Sigmoid colon (tissue), 7 donors: ENCODE data around the gene NEBL. TPM values are rescaled to one million over a fixed set of nuclear protein-coding genes. Genes with fewer than 3 reads are reported as not detected.

ENCODE experiments used
- DNase-seq: peaks from one replicate; pipeline ENCODE4 v3.0.0-alpha.2; 2019
- H3K27ac ChIP-seq, 4 donors: fragments of 200-600 bp; sonication (generic); one replicate each; pipeline ENCODE4 v1.5.1; 2016 to 2019; ENCODE audit warnings: mild to moderate bottlenecking in 1 of 4
- H3K27me3 ChIP-seq, 3 donors: fragments of 200-600 bp; sonication (generic); one replicate each; pipeline ENCODE4 v1.5.1; 2019; ENCODE audit warnings: mild to moderate bottlenecking in 1 of 3
- H3K36me3 ChIP-seq, 4 donors: fragments of 200-600 bp; sonication (generic); one replicate each; pipeline ENCODE4 v1.5.1; 2016 to 2019
- H3K4me1 ChIP-seq, 4 donors: fragments of 200-600 bp; sonication (generic); one replicate each; pipeline ENCODE4 v1.5.1; 2017 to 2019
- H3K4me3 ChIP-seq, 4 donors: fragments of 200-600 bp; sonication (generic); one replicate each; pipeline ENCODE4 v1.5.1; 2017 to 2019; ENCODE audit warnings: mild to moderate bottlenecking in 2 of 4, moderate library complexity in 1 of 4
- H3K9me3 ChIP-seq, 4 donors: fragments of 200-600 bp in 3 of 4; sonication (generic) in 3 of 4; one replicate each; pipeline versions ENCODE4 v1.5.1 to v1.6.1; 2013 to 2019
- EP300 ChIP-seq, 4 donors: sonication (generic); formaldehyde crosslinking; IDR thresholded peaks; one replicate each; pipeline ENCODE4 v1.6.1; 2017; ENCODE audit warnings: antibody characterized with exemption in 4 of 4
- POLR2A ChIP-seq, 2 donors: fragments of 450-650 bp; IDR thresholded peaks; one replicate each; pipeline ENCODE4 v1.6.1; 2016; ENCODE audit warnings: antibody characterized with exemption in 2 of 2, mild to moderate bottlenecking in 2 of 2, moderate library complexity in 2 of 2
- POLR2AphosphoS5 ChIP-seq, 4 donors: sonication (generic); formaldehyde crosslinking; IDR thresholded peaks; one replicate each; pipeline ENCODE4 v1.6.1; 2017; ENCODE audit warnings: antibody characterized with exemption in 4 of 4
- WGBS, 2 donors: extraction: QIAGEN DNeasy Blood & Tissue Kit; methylation state at CpG; one replicate each; pipeline ENCODE4 v1.1.7; 2013; 5-methylcytosine and 5-hydroxymethylcytosine counted together
- intact Hi-C: fragments of 100-400 bp; cut with DNase I; formaldehyde crosslinking; loops from one replicate; pipeline ENCODE4 v1.15.1; 2023
- polyA plus RNA-seq, 3 donors: library from polyadenylated mRNA; stranded (reverse); fragments of 200-250 nt; gene quantifications; one replicate each; pipeline ENCODE4 v1.2.3, GENCODE V29; 2013
- total RNA-seq, 4 donors: library from RNA; depleted of rRNA; stranded (reverse); fragments of >200 nt; gene quantifications; one replicate each; pipeline ENCODE4 v1.1.0, GENCODE V29; 2016
- TF ChIP-seq, protein P1 (sequence below), 4 experiments: fragments of 450-650 bp in 3 of 4; fragments of 200-600 bp in 1 of 4; IDR thresholded peaks; one replicate each; pipeline ENCODE4 v1.5.1; 2016 to 2019; ENCODE audit warnings: antibody characterized with exemption in 4 of 4, mild to moderate bottlenecking in 3 of 4, moderate library complexity in 2 of 4
- donor health status: healthy with polysubstance abuse.
- donor health status: Bipolar disorder and iron deficiency.
- donor health status: healthy.

NEBL gene
- total and polyA plus RNA-seq, 7 donors = 1.1 to 4.9 (median 2.1) TPM

DNA sequence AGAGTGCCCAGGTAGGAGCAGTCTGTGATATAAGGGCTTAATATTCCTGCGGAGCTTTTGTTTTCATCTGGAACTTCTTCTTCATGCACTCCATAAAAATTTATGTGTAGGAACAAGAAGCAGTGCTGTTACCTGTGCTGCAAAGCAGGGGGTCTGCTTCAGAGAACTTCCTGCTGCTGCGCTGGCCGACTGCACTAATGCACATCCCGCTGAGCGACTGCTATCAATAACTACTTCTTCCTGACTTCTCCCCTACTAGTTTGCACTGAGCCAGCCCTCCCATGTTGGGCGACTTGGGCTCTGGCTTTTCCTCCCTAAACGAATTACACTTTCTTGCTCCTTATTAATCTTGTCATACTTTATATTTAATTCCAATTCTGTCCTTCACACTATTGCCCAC lies 150.3 kb downstream of the NEBL start:
- Histone ChIP-seq H3K36me3 (no peaks in the 10 kb centered on the region), H3K27me3 (no peaks in the 10 kb centered on the region), H3K9me3 (peaks cover 0 to 10% (median 4%) of the 10 kb centered on the region in 4 donors), H3K27ac (no peak overlapping the region), H3K4me1 (no peaks in the 10 kb centered on the region), H3K4me3 (no peak overlapping the region)
- WGBS, 2 donors = 94 to 97% methylated on average over 7 of the region's 7 CpGs
- no peak for DNase-seq
- TF ChIP-seq, protein P1, sequence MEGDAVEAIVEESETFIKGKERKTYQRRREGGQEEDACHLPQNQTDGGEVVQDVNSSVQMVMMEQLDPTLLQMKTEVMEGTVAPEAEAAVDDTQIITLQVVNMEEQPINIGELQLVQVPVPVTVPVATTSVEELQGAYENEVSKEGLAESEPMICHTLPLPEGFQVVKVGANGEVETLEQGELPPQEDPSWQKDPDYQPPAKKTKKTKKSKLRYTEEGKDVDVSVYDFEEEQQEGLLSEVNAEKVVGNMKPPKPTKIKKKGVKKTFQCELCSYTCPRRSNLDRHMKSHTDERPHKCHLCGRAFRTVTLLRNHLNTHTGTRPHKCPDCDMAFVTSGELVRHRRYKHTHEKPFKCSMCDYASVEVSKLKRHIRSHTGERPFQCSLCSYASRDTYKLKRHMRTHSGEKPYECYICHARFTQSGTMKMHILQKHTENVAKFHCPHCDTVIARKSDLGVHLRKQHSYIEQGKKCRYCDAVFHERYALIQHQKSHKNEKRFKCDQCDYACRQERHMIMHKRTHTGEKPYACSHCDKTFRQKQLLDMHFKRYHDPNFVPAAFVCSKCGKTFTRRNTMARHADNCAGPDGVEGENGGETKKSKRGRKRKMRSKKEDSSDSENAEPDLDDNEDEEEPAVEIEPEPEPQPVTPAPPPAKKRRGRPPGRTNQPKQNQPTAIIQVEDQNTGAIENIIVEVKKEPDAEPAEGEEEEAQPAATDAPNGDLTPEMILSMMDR (IDR thresholded peaks at IDR 0.05) = no peak
- no peak for TF ChIP-seq POLR2A (IDR thresholded peaks at IDR 0.05)
- intact Hi-C loops = no loop called here

DNA sequence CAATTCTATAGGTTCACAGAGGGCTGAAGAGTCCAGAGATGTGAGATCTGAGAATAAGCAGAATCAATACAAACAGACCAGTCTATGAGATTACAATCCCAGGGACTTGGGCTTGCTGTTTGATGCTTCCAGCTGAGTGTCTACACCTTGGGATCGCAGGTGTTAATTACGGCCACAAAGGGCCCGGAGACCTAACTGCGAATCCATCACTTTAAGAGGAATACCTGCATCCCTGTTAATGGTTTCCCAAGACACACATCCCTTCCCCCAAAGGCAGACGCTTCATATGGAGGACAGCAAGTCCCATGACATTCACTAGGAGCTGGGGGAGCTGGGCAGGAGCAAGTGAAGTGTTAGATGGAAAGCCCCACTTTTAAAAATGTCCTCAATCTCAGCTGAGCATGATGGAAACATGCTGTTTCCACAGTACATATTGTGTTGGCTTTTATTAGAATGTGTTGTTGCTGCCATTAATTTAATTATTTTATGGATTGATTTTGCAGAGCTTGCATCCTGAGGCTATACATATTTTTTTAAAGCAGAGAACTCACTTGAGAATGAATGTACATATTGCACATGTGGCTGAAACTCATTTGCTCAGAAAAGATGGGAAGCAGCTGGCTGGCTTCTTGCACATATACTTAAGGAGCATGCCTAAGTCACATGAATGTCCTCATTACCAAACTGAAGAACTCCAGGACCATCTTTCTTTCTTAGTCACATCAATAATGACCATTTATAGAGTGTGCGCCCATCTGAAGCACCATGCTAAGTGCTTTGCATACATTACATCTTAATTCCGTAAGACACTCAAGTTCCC lies 151.3 kb downstream of the NEBL start:
- no peaks in the 10 kb centered on the region for H3K4me1 ChIP-seq
- intact Hi-C loops = no loop called here
- no peak for TF ChIP-seq EP300 (IDR thresholded peaks at IDR 0.05)
- TF ChIP-seq, protein P1 (IDR thresholded peaks at IDR 0.05) = no peak
- no peak for TF ChIP-seq POLR2A (IDR thresholded peaks at IDR 0.05)
- no peak for TF ChIP-seq POLR2AphosphoS5 (IDR thresholded peaks at IDR 0.05)
- DNase-seq = no peak
- no peak overlapping the region for H3K27ac ChIP-seq
- H3K4me3 ChIP-seq = no peak overlapping the region
- 90 to 93% methylated on average over 7 of the region's 7 CpGs for WGBS, 2 donors
- H3K9me3 ChIP-seq = peaks cover 0 to 5% (median 3%) of the 10 kb centered on the region in 4 donors
- no peaks in the 10 kb centered on the region for H3K27me3 ChIP-seq
- no peaks in the 10 kb centered on the region for H3K36me3 ChIP-seq

DNA sequence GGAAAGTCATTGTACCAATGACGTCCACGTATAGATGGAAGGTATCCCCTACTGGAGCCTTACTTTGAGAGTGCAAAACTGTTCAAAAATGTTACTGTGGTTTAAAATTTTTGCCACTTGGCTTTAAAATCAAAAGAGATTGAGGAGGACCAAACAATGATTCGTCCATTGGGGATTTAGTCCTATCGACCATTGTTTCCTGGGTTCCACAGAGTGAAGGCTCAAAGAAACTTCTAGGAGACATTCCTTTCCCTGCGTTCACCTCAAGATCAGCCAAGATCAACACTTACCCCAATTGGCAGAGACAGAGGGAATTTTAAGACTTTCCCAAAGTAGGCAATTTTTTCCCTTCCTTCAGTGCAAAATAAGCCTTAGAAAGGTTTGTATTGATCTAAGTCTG lies 152.3 kb downstream of the NEBL start:
- intact Hi-C loops = no loop called here
- no peak overlapping the region for H3K4me3 ChIP-seq
- H3K36me3 ChIP-seq = no peaks in the 10 kb centered on the region
- peaks cover 0 to 3% (median 0%) of the 10 kb centered on the region in 4 donors for H3K9me3 ChIP-seq
- DNase-seq = no peak
- no peak overlapping the region for H3K27ac ChIP-seq
- H3K4me1 ChIP-seq = no peaks in the 10 kb centered on the region
- no peaks in the 10 kb centered on the region for H3K27me3 ChIP-seq
- TF ChIP-seq EP300 (IDR thresholded peaks at IDR 0.05) = no peak
- no peak for TF ChIP-seq POLR2A (IDR thresholded peaks at IDR 0.05)
- TF ChIP-seq, protein P1 (IDR thresholded peaks at IDR 0.05) = no peak
- no peak for TF ChIP-seq POLR2AphosphoS5 (IDR thresholded peaks at IDR 0.05)
- 92 to 93% methylated on average over 5 of the region's 5 CpGs for WGBS, 2 donors

DNA sequence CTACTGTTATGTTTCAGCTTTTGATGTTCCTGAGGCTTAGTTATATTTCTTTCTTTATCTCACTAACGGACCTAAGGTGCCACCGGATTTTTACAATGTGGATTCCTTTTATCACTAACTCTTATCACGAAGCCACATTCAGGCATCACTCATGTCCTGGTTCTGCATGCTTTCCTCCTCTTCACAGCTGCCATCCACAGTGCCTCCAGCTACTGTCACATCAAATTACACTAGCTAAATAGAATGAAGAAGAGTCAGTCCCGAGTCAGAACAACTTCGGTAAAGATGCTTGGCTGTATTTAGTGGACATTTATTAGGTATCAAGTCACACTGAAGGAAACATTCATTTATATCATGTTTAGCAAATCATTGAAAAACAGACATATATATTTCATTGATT lies 153.2 kb downstream of the NEBL start:
- DNase-seq = no peak
- Histone ChIP-seq H3K27me3 (no peaks in the 10 kb centered on the region), H3K36me3 (no peaks in the 10 kb centered on the region), H3K27ac (no peak overlapping the region), H3K4me1 (no peaks in the 10 kb centered on the region), H3K9me3 (no peaks in the 10 kb centered on the region), H3K4me3 (no peak overlapping the region)
- TF ChIP-seq POLR2AphosphoS5 (IDR thresholded peaks at IDR 0.05) (no peak), POLR2A (IDR thresholded peaks at IDR 0.05) (no peak), EP300 (IDR thresholded peaks at IDR 0.05) (no peak)
- TF ChIP-seq, protein P1 (IDR thresholded peaks at IDR 0.05) = no peak
- intact Hi-C loops = no loop called here
- 71 to 84% methylated on average over 5 of the region's 5 CpGs for WGBS, 2 donors
